ENCODE data around the gene FXYD3. TPM values are rescaled to one million over a fixed set of nuclear protein-coding genes. Genes with fewer than 3 reads are reported as not detected.

FXYD3 gene
- 1,000 to 10,000 TPM in 1 of 2 donors, 100 to 1,000 TPM in 1; 365 to 1,352 TPM for total RNA-seq

- no peaks in the 10 kb centered on the region for H3K4me1 ChIP-seq (replicated peaks)
Measured at GRCh38 chr19:35115177-35115951, at the start of gene FXYD3. Gene FXYD3, plus strand, starts transcription at chr19:35115823. Its CDS starts 3,554 bp downstream, at chr19:35119377.

GRCh38 chr19:35066121-35066520 is 49.5 kb upstream of the FXYD3 start:
- Histone ChIP-seq H3K27ac (no peak overlapping the region), H3K4me1 (replicated peaks) (no peaks in the 10 kb centered on the region), H3K27me3 (replicated peaks; ENCODE audit: insufficient read depth) (no peaks in the 10 kb centered on the region), H3K36me3 (no peaks in the 10 kb centered on the region), H3K4me3 (no peak overlapping the region), H3K9me3 (no peaks in the 10 kb centered on the region)
- TF ChIP-seq POLR2A (IDR thresholded peaks at IDR 0.05): no peak
- TF ChIP-seq CTCF (IDR thresholded peaks at IDR 0.05): no peak
- TF ChIP-seq POLR2AphosphoS5 (IDR thresholded peaks at IDR 0.05): no peak
- DNase-seq (ENCODE audit: low spot score): no peak
- WGBS: 94% methylated on average over 15 of the region's 15 CpGs
- intact Hi-C loops (cut with DNase I): no loop called here

More at GRCh38 chr19:35115177-35115951, at the start of gene FXYD3:
- Histone ChIP-seq H3K27ac (peak within 1 kb of the TSS; percentile 83 to 88), H3K4me3 (peak within 1 kb of the TSS; percentile 64 to 65), H3K9me3 (no peaks in the 10 kb centered on the region), H3K27me3 (replicated peaks; ENCODE audit: insufficient read depth) (no peaks in the 10 kb centered on the region), H3K36me3 (no peaks in the 10 kb centered on the region)
- DNase-seq (ENCODE audit: low spot score): no peak
- 35% methylated on average over 14 of the region's 14 CpGs for WGBS
- intact Hi-C loops (cut with DNase I): no loop called here
- TF ChIP-seq POLR2AphosphoS5 (IDR thresholded peaks at IDR 0.05) (no peak), POLR2A (IDR thresholded peaks at IDR 0.05) (peak; percentile 34)

GRCh38 chr19:35066691-35067563 is 48.7 kb upstream of the FXYD3 start:
- WGBS: 35% methylated on average over 14 of the region's 14 CpGs
- no peak overlapping the region for H3K4me3 ChIP-seq
- peak; percentile 52 for TF ChIP-seq POLR2AphosphoS5 (IDR thresholded peaks at IDR 0.05)
- peak; percentile 84 to 89 (median 86) for TF ChIP-seq CTCF (IDR thresholded peaks at IDR 0.05)
- no peak for TF ChIP-seq POLR2A (IDR thresholded peaks at IDR 0.05)
- DNase-seq (ENCODE audit: low spot score): peak; percentile 84
- no peak overlapping the region for H3K27ac ChIP-seq
- no peaks in the 10 kb centered on the region for H3K4me1 ChIP-seq (replicated peaks)
- intact Hi-C loops (cut with DNase I): no loop called here
- no peaks in the 10 kb centered on the region for H3K36me3 ChIP-seq
- no peaks in the 10 kb centered on the region for H3K27me3 ChIP-seq (replicated peaks; ENCODE audit: insufficient read depth)
- H3K9me3 ChIP-seq: no peaks in the 10 kb centered on the region

- intact Hi-C loops (cut with DNase I): no loop called here
- 85% methylated on average over 10 of the region's 10 CpGs for WGBS
- TF ChIP-seq POLR2A (IDR thresholded peaks at IDR 0.05) (no peak), POLR2AphosphoS5 (IDR thresholded peaks at IDR 0.05) (no peak), CTCF (IDR thresholded peaks at IDR 0.05) (no peak)
- Histone ChIP-seq H3K36me3 (no peaks in the 10 kb centered on the region), H3K4me1 (replicated peaks) (no peaks in the 10 kb centered on the region), H3K27me3 (replicated peaks; ENCODE audit: insufficient read depth) (no peaks in the 10 kb centered on the region), H3K27ac (no peak overlapping the region), H3K9me3 (no peaks in the 10 kb centered on the region), H3K4me3 (no peak overlapping the region)
- DNase-seq (ENCODE audit: low spot score): no peak
Measured at GRCh38 chr19:35068941-35069634, 46.5 kb upstream of the FXYD3 start.

- WGBS: 86% methylated on average over 1 of the region's 1 CpG
- Histone ChIP-seq H3K36me3 (no peaks in the 10 kb centered on the region), H3K27me3 (replicated peaks; ENCODE audit: insufficient read depth) (no peaks in the 10 kb centered on the region), H3K4me1 (replicated peaks) (no peaks in the 10 kb centered on the region), H3K4me3 (no peak overlapping the region), H3K9me3 (no peaks in the 10 kb centered on the region), H3K27ac (no peak overlapping the region)
- TF ChIP-seq CTCF (IDR thresholded peaks at IDR 0.05): no peak
- no peak for TF ChIP-seq POLR2A (IDR thresholded peaks at IDR 0.05)
- no peak for TF ChIP-seq POLR2AphosphoS5 (IDR thresholded peaks at IDR 0.05)
- DNase-seq (ENCODE audit: low spot score): no peak
- intact Hi-C loops (cut with DNase I): no loop called here
Measured at GRCh38 chr19:35069696-35070095, 45.9 kb upstream of the FXYD3 start.

Measured in prostate gland (tissue), 2 donors.